HG03342 (cell line): ENCODE measurements around the gene CCDC77.

Source experiments
- ATAC-seq: cut with Tn5 transposase; IDR thresholded peaks from one replicate; pipeline ENCODE4 v1.9.1; 2021; ENCODE audit warnings: mild to moderate bottlenecking, moderate library complexity; ENCODE audit not compliant: unreplicated experiment

The CCDC77 gene

GRCh38 chr12:450438-450837, 49.0 kb downstream of the CCDC77 start:
- no peak for ATAC-seq

GRCh38 chr12:452667-453210, 51.3 kb downstream of the CCDC77 start:
- ATAC-seq, result no peak

- no peak for ATAC-seq
Measured at GRCh38 chr12:454833-455232, 53.4 kb downstream of the CCDC77 start.

- no peak for ATAC-seq
Measured at GRCh38 chr12:455821-456220, 54.4 kb downstream of the CCDC77 start.

GRCh38 chr12:457676-458075, 56.2 kb downstream of the CCDC77 start:
- no peak for ATAC-seq

- ATAC-seq, result no peak
Measured at GRCh38 chr12:459050-459429, 57.6 kb downstream of the CCDC77 start.

- no peak for ATAC-seq
Measured at GRCh38 chr12:459430-460258, 58.2 kb downstream of the CCDC77 start, which contains the start of gene B4GALNT3. Gene B4GALNT3, plus strand, starts transcription at chr12:459939. Its CDS starts 438 bp downstream, at chr12:460377.

GRCh38 chr12:460261-461230, 59.1 kb downstream of the CCDC77 start:
- no peak for ATAC-seq

- ATAC-seq, result no peak
Measured at GRCh38 chr12:461425-461824, 60.0 kb downstream of the CCDC77 start.

- no peak for ATAC-seq
Measured at GRCh38 chr12:462936-463705, 61.7 kb downstream of the CCDC77 start.

- ATAC-seq, result no peak
Measured at GRCh38 chr12:464484-465267, 63.2 kb downstream of the CCDC77 start.

GRCh38 chr12:466039-466438, 64.6 kb downstream of the CCDC77 start:
- ATAC-seq, result no peak

GRCh38 chr12:466762-467161, 65.3 kb downstream of the CCDC77 start:
- ATAC-seq, result no peak

GRCh38 chr12:467591-467990, 66.1 kb downstream of the CCDC77 start:
- ATAC-seq, result no peak

- ATAC-seq, result no peak
Measured at GRCh38 chr12:468671-469389, 67.4 kb downstream of the CCDC77 start.

- no peak for ATAC-seq
Measured at GRCh38 chr12:470133-470532, 68.7 kb downstream of the CCDC77 start.

- ATAC-seq, result no peak
Measured at GRCh38 chr12:473198-473597, 71.8 kb downstream of the CCDC77 start.

- no peak for ATAC-seq
Measured at GRCh38 chr12:473863-474577, 72.6 kb downstream of the CCDC77 start.

- no peak for ATAC-seq
Measured at GRCh38 chr12:475286-475685, 73.8 kb downstream of the CCDC77 start.
